Tongue (tissue), 2 donors: ENCODE results near the gene RPS3A. TPM values are rescaled to one million over a fixed set of nuclear protein-coding genes. Genes with fewer than 3 reads are reported as not detected.
"Not testable (repeated sequence)": the region's sequence is repeated elsewhere in the genome, so short reads cannot be mapped to it uniquely, and the experiment has no call there.

Source experiments
- DNase-seq: peaks from one replicate; pipeline ENCODE4 v3.0.0-alpha.2; 2015
- total RNA-seq: library from RNA; depleted of rRNA; stranded (reverse); fragments of >200 nt; gene quantifications from one replicate; pipeline ENCODE4 v1.2.3, GENCODE V29; 2014

RPS3A gene
- 4,257 TPM for total RNA-seq

- peak; percentile 99 for DNase-seq
These were observed at the start of gene RPS3A for GRCh38 chr4:151099229-151099975. TSS of gene RPS3A (plus strand) at chr4:151099628. CDS start at chr4:151099653, 25 bp downstream.

- DNase-seq: no peak
These were observed 46.6 kb upstream of the RPS3A start for GRCh38 chr4:151052785-151053184.

GRCh38 chr4:151055539-151055938 lies 43.9 kb upstream of the RPS3A start:
- DNase-seq: no peak

- not testable (repeated sequence) for DNase-seq
These were observed 36.3 kb upstream of the RPS3A start for GRCh38 chr4:151063143-151063542.

- no peak for DNase-seq
These were observed 32.0 kb upstream of the RPS3A start for GRCh38 chr4:151067316-151067970.

- no peak for DNase-seq
These were observed 25.0 kb upstream of the RPS3A start for GRCh38 chr4:151074416-151074916.

GRCh38 chr4:151077978-151078377 lies 21.4 kb upstream of the RPS3A start:
- not testable (repeated sequence) for DNase-seq

GRCh38 chr4:151087467-151087866 lies 12.0 kb upstream of the RPS3A start:
- no peak for DNase-seq

GRCh38 chr4:151091047-151091446 lies 8.4 kb upstream of the RPS3A start:
- DNase-seq: no peak

GRCh38 chr4:151092488-151092887 lies 6.9 kb upstream of the RPS3A start:
- DNase-seq: no peak

GRCh38 chr4:151093203-151093602 lies 6.2 kb upstream of the RPS3A start:
- no peak for DNase-seq

GRCh38 chr4:151094290-151094751 lies 5.1 kb upstream of the RPS3A start:
- no peak for DNase-seq

- DNase-seq: no peak
These were observed 4.3 kb upstream of the RPS3A start for GRCh38 chr4:151095142-151095541.

GRCh38 chr4:151097759-151098158 lies 1.7 kb upstream of the RPS3A start:
- DNase-seq: no peak

- no peak for DNase-seq
These were observed 524 bp upstream of the RPS3A start for GRCh38 chr4:151098979-151099228.

GRCh38 chr4:151099976-151100417 lies 569 bp downstream of the RPS3A start:
- no peak for DNase-seq

- DNase-seq: no peak
These were observed 1.1 kb downstream of the RPS3A start for GRCh38 chr4:151100531-151100930.

GRCh38 chr4:151103758-151104157 lies 4.3 kb downstream of the RPS3A start:
- no peak for DNase-seq

GRCh38 chr4:151104621-151105020 lies 5.2 kb downstream of the RPS3A start:
- DNase-seq: no peak

GRCh38 chr4:151105454-151106032 lies 6.1 kb downstream of the RPS3A start:
- DNase-seq: no peak

GRCh38 chr4:151107063-151107462 lies 7.6 kb downstream of the RPS3A start:
- no peak for DNase-seq

GRCh38 chr4:151110236-151110635 lies 10.8 kb downstream of the RPS3A start:
- no peak for DNase-seq

- no peak for DNase-seq
These were observed 14.9 kb downstream of the RPS3A start for GRCh38 chr4:151114338-151114737.
